NCI-H187 treated with DMSO at 0.1 percent for 48 hours (cell line): ENCODE results near the gene CFB.
"Not testable (repeated sequence)": the region's sequence is repeated elsewhere in the genome, so short reads cannot be mapped to it uniquely, and the experiment has no call there.

Experiments
- DNase-seq: peaks from one replicate; lab custom pipeline; 2025; lab: John Stamatoyannopoulos, UW

The CFB gene

DNA sequence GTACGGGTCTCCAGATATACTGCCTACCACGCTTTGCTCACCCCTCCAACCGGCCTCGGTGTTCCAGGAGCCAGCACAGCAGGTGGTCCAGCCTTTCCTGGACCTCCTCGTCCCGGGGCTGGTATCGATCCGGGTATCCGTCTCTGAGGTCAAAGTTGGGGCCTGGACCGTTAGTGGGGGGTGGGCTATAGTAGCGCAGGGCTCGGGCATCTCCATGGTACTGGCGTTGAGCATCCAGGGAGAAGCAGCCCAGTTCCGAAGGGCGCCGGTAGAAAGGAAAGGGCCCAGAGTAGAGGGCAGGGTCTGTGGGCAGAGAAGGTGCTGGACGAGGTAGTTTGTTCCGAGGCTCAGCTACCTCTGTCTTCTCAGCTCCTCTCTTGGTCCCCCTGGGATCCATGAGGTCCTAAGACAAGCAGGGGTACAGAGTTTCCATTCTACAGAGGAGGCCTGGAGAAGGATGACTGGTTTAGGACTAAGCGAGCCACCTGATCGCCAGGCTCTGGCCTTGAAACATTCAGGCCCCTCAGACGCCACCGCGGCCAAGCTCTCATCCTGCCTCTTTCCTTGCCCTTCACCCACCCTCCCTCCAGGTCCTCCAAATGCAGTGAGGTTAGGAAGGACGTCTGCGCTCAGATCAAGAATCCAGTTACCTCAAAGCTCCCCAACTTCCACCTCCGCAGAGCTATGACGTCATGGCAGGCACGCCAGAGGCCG is 25.5 kb downstream of the CFB start:
- DNase-seq, result no peak

DNA sequence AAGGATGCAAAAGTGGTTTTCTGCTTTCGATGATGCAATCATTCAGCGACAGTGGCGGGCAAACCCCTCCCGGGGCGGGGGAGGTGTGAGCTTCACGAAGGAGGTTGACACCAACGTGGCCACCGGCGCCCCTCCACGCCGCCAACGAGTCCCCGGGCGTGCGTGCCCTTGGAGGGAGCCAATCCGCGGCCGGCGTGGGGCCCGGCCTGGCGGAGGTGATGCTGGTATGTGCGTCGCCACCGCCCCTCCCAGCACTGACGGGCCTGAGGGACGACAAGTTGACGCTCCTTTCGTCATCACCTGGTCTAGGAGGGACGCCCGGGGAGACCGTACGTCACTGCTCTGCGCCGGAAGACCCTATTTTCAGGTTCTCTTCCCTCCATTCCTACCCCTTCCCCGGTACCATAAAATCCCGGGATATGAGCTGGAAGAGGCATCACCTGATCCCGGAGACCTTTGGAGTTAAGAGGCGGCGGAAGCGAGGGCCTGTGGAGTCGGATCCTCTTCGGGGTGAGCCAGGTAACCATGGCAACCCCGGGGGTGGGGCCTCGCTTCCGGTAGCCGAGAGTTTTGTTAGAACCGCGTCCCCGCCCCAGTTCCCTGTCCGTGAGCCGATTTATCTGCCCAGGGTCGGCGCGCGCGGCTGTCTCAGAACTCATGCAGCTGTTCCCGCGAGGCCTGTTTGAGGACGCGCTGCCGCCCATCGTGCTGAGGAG is 26.3 kb downstream of the CFB start, which contains the start of gene DXO:
DXO (minus strand) TSS at position 146 of the 716 bp plus-strand sequence. CDS start 463 bp downstream, outside the sequence.
- peak; percentile 90 for DNase-seq

DNA sequence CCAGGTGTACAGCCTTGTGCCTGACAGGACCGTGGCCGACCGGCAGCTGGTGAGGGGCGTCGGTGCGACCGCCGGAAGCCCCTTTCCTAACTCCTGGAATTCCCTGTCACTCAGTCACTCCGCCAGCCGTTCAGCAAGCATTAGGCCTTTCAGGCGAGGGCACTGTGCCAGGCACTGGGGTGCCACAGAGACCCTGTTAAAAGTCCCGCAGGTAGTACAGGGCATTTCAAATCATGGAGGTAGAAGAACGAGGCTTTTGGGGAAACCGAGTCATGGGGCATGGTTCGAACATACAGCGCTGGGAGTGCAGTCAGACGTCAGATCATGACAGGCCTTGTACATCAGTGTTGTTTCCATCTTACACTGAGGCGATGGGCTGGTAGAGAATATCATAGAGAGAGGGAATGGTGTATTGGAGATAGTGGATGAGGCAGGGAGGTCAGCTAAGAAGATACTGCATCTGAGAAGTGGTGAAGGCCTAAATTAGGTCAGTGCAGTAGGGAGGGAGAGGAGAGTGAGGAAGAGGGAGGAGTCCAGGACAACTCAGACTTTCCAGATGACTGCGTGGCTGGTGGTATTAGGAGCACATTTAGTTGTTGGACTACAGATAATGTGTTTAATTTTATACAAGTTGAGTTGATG is 26.9 kb downstream of the CFB start:
- no peak for DNase-seq

DNA sequence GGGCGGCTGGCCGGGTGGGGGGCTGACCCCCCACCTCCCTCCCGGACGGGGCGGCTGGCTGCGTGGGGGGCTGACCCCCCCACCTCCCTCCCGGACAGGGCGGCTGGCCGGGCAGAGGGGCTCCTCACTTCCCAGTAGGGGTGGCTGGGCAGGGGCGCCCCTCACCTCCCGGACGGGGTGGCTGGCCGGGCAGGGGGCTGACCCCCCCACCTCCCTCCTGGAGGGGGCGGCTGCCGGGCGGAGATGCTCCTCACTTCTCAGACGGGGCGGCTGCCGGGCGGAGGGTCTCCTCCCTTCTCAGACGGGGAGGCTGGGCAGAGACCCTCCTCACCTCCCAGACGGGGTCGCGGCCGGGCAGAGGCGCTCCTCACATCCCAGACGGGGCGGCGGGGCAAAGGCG is 30.2 kb downstream of the CFB start:
- DNase-seq, result not testable (repeated sequence)

DNA sequence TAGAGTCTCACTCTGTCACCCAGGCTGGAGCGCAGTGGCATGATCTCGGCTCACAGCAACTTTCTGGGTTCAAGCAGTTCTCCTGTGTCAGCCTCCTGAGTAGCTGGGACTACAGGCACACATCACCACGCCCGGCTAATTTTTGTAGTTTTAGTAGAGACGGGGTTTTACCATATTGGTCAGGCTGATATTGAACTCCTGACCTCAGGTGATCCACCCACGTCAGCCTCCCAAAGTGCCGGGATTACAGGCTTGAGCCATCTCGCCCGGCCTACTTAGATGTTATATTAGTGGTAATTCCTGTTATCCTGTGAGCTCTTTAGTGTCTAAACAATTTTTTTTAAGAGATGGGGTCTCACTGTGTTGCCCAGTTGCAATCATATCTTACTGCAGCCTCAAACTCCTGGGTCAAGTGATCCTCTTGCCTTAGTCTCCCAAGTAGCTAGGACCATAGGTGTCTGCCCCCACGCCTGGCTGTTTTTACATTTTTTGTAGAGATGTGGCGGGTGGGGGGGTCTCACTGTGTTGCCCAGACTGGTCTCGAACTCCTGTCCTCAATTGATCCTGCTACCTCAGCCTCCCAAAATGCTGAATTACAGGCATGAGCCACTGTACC is 32.0 kb downstream of the CFB start:
- no peak for DNase-seq

DNA sequence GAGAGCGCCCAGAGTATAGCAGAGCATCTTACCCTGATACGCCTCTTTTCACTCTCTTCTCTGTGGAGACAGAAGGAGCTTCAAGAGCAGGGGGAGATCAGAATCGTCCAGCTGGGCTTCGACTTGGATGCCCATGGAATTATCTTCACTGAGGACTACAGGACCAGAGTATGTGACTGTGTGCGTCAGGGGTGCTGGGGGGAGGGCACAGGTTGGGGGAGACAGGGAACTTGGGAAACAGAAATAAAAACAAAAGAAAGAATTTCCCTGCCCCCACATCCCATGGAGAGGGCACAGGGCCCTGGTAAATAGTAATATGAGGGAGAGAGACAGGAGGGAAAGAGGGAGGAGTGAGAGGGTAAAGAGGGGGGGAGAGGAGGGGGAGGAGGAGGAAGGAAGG is 32.9 kb downstream of the CFB start:
- DNase-seq, result no peak

DNA sequence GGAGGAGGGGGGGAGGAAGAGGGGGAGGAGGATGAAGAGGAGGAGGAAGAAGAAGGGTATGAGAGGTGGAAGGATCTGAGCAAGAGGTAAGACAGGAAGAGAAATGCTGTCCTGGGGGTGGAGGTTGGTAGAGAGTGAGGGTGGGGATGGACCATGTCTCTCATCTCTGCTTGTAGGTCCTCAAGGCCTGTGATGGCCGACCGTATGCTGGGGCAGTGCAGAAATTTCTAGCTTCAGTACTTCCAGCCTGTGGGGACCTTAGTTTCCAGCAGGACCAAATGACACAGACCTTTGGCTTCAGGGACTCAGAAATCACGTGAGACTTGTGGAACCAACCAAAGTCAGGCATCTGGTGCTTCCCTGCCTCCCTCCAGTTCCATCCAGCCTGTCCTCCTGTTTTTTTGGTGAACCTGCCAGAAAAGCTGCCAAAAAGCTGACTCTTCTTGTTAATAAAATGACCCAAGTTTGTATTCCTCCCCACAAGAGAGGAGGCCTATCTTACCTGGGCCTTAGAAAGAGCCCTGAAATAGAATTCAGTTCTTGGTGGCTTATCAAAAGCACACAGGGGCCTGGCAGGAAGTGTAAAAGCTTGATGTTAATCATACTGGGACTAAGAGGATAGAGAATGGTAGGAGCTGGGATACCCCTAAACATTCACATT is 33.5 kb downstream of the CFB start:
- no peak for DNase-seq

DNA sequence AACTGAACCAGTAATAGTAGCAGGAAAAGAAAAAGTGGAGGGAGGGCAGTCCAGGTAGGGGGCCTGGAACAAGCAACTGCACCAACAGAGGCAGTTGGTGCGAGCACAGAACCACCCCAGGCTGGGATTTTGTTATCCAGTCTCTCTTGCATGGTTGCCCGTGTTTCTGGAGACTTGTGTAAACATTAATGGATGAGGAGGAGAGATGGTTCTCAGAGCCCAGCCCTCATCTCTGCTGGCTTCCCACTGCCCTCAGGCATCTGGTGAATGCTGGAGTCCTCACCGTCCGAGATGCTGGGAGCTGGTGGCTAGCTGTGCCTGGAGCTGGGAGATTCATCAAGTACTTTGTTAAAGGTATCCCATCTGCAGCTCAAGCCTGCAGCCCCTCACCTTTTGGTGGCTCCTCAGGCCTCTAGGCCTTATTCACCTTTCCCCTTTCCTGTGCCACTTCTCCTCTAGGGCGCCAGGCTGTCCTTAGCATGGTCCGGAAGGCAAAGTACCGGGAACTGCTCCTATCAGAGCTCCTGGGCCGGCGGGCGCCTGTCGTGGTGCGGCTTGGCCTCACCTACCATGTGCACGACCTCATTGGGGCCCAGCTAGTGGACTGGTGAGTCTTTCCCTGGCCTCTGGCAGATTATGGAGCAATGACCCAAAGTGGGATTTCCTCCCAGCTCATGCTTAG is 34.4 kb downstream of the CFB start:
- DNase-seq, result not testable (repeated sequence)

DNA sequence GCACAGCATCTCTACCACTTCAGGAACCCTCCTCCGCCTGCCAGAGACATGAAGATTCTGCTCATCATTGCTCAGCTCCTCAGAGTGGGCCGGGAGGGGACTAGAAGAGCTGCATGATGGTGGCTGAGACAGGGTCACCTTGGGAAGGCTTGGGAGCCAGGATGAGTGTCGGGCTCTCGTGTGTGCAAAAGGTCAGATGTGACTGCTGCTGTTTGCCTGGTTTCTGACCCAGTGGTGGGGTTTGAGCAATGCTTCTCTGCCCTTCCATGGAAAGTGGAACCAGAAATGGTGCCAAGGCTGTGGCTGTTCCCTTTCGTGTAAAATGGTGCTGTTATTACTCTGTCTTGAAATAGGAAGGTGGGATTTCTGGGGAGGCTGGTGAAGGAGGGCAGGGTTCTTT is 35.1 kb downstream of the CFB start:
- DNase-seq, result not testable (repeated sequence)

DNA sequence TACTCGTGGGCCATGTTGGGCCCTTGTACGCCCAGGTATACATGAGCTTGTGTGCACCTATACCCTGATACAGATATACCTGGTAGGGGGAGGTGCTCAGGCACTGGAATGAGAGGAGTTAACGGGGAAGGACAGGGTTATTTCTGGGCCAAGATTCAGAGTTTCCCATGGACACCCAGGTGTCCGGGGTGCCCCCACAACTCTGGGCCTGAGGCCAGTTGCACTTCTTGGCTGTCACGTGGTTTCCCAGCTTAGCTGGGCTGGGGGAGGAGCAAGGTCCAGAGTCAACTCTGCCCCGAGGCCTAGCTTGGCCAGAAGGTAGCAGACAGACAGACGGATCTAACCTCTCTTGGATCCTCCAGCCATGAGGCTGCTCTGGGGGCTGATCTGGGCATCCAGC is 35.8 kb downstream of the CFB start, which contains the start of gene C4A:
C4A (plus strand) TSS at position 314 of the 400 bp plus-strand sequence; CDS start at position 365, 51 bp downstream.
- DNase-seq, result not testable (repeated sequence)

DNA sequence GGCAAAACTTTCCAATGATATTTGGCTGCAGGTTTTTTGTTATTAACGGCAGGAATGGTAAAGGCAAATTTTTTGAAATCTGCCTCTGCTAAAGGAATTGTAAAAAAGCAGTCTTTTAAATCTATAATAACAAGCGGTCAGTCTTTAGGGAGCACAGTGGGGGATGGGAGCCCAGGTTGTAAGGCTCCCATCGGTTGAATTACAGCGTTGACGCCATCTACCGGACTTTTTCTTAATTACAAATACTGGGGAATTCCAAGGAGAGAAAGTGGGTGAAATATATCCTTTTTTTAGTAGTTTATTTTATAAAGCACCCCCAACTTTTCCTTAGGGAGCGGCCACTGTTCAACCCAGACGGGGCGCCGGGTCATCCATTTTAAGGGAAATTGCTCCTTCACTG is 43.5 kb downstream of the CFB start:
- not testable (repeated sequence) for DNase-seq

DNA sequence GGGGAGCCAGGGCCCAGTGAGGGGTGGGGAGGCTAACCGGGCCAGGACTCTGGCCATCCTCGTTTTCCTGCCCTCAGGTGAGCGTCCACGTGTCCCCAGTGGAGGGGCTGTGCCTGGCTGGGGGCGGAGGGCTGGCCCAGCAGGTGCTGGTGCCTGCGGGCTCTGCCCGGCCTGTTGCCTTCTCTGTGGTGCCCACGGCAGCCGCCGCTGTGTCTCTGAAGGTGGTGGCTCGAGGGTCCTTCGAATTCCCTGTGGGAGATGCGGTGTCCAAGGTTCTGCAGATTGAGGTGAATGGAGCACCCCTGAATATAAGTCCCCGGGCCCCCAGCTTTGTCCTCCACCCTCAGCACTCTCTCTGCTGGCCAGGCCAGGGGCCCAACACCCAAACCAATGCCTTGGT is 48.5 kb downstream of the CFB start:
- DNase-seq, result not testable (repeated sequence)

DNA sequence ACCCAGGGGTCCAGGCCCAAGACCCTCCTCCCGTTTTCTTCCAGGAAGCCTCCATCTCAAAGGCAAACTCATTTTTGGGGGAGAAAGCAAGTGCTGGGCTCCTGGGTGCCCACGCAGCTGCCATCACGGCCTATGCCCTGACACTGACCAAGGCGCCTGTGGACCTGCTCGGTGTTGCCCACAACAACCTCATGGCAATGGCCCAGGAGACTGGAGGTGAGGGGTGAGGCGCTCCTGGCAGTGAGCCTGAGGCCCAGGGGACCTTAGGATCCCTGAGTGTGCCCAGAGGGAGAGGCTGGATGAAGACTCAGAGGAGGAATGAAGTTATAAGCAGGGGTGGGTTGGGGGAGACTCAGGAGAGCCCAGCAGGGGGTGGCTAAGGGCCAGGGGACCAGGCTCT is 50.5 kb downstream of the CFB start:
- not testable (repeated sequence) for DNase-seq
